Measurements from ENCODE around the gene ZNF569.

GRCh38 chr19:37370880-37371661 is 96.2 kb downstream of the ZNF569 start, which contains the start of gene ZNF527:
- TF ChIP-seq POLR2AphosphoS5 (IDR thresholded peaks at IDR 0.05; ENCODE audit: low read depth, low read length), result peak; percentile 85
- TF ChIP-seq SIN3A (IDR thresholded peaks at IDR 0.05; ENCODE audit: borderline replicate concordance, insufficient read depth, low read length), result no peak; the same call in 1 of the 2 replicates
- TF ChIP-seq TAF1 (IDR thresholded peaks at IDR 0.05; ENCODE audit: borderline replicate concordance, insufficient read depth, low read length), result no peak
- 0 out of 4 replicates have a peak, but pooled peaks of 1 of the 2 experiments have one; percentile 38 for TF ChIP-seq REST (IDR thresholded peaks at IDR 0.05; ENCODE audit: insufficient read depth in 1 of 2, low read depth in 2 of 2, low read length in 2 of 2)
